ENCODE results near the gene SCNN1G. TPM values are rescaled to one million over a fixed set of nuclear protein-coding genes. Genes with fewer than 3 reads are reported as not detected.
A peak's percentile ranks its signal among the peaks of the same experiment; 100 is the strongest.
"Not testable (repeated sequence)": the region's sequence is repeated elsewhere in the genome, so short reads cannot be mapped to it uniquely, and the experiment has no call there.

The SCNN1G gene
- 0.82 TPM for total RNA-seq

GRCh38 chr16:23182679-23183542 is at the start of gene SCNN1G:
Gene SCNN1G (plus strand): TSS chr16:23182745. CDS start chr16:23186272, 3,527 bp downstream.
- no peak for FAIRE-seq
- DNase-seq (ENCODE audit: low spot score in 2 of 2), result peak; percentile 25 to 29

- DNase-seq (ENCODE audit: low spot score in 2 of 2), result no peak
Observed at GRCh38 chr16:23132775-23133463, 49.6 kb upstream of the SCNN1G start.

GRCh38 chr16:23134274-23134673 is 48.3 kb upstream of the SCNN1G start:
- DNase-seq (ENCODE audit: low spot score in 2 of 2) (no peak), FAIRE-seq (no peak)

More at GRCh38 chr16:23132775-23133463, 49.6 kb upstream of the SCNN1G start:
- FAIRE-seq, result no peak

GRCh38 chr16:23137256-23137655 is 45.3 kb upstream of the SCNN1G start:
- DNase-seq (ENCODE audit: low spot score in 2 of 2), result no peak
- FAIRE-seq, result peak; percentile 69

- no peak for FAIRE-seq
- DNase-seq (ENCODE audit: low spot score in 2 of 2), result no peak
Observed at GRCh38 chr16:23137818-23138217, 44.7 kb upstream of the SCNN1G start.

- no peak for DNase-seq (ENCODE audit: low spot score in 2 of 2)
- FAIRE-seq, result no peak
Observed at GRCh38 chr16:23140107-23140506, 42.4 kb upstream of the SCNN1G start.

GRCh38 chr16:23141033-23141432 is 41.5 kb upstream of the SCNN1G start:
- DNase-seq (ENCODE audit: low spot score in 2 of 2) (no peak), FAIRE-seq (no peak)

- DNase-seq (ENCODE audit: low spot score in 2 of 2) (no peak), FAIRE-seq (no peak)
Observed at GRCh38 chr16:23141500-23141899, 41.0 kb upstream of the SCNN1G start.

GRCh38 chr16:23141959-23142740 is 40.4 kb upstream of the SCNN1G start:
- no peak for DNase-seq (ENCODE audit: low spot score in 2 of 2)
- FAIRE-seq, result no peak

- FAIRE-seq (no peak), DNase-seq (ENCODE audit: low spot score in 2 of 2) (no peak)
Observed at GRCh38 chr16:23143391-23143790, 39.2 kb upstream of the SCNN1G start.

GRCh38 chr16:23144393-23144792 is 38.2 kb upstream of the SCNN1G start:
- not testable (repeated sequence) for DNase-seq (ENCODE audit: low spot score in 2 of 2); FAIRE-seq

- DNase-seq (ENCODE audit: low spot score in 2 of 2) (no peak), FAIRE-seq (no peak)
Observed at GRCh38 chr16:23145186-23145585, 37.4 kb upstream of the SCNN1G start.

- FAIRE-seq, result no peak
- DNase-seq (ENCODE audit: low spot score in 2 of 2), result no peak
Observed at GRCh38 chr16:23145608-23146007, 36.9 kb upstream of the SCNN1G start.

GRCh38 chr16:23146877-23147601 is 35.5 kb upstream of the SCNN1G start:
- FAIRE-seq, result no peak
- no peak for DNase-seq (ENCODE audit: low spot score in 2 of 2)

- DNase-seq (ENCODE audit: low spot score in 2 of 2), result no peak
- FAIRE-seq, result no peak
Observed at GRCh38 chr16:23147666-23148065, 34.9 kb upstream of the SCNN1G start.

- no peak for DNase-seq (ENCODE audit: low spot score in 2 of 2)
- no peak for FAIRE-seq
Observed at GRCh38 chr16:23148166-23148512, 34.4 kb upstream of the SCNN1G start.

GRCh38 chr16:23148513-23149266 is 33.9 kb upstream of the SCNN1G start:
- DNase-seq (ENCODE audit: low spot score in 2 of 2), result peak; percentile 73
- FAIRE-seq, result no peak

- peak; percentile 87 to 88 for DNase-seq (ENCODE audit: low spot score in 2 of 2)
- FAIRE-seq, result no peak
Observed at GRCh38 chr16:23149267-23149992, 33.1 kb upstream of the SCNN1G start, which contains the start of gene USP31. Gene USP31 (minus strand): TSS chr16:23149452. CDS start chr16:23149270, 182 bp downstream.

GRCh38 chr16:23149993-23150364 is 32.6 kb upstream of the SCNN1G start:
- FAIRE-seq (no peak), DNase-seq (ENCODE audit: low spot score in 2 of 2) (no peak)

All from frontal cortex (tissue), 4 donors.